ENCODE measurements around the gene SLIT3. TPM values are rescaled to one million over a fixed set of nuclear protein-coding genes. Genes with fewer than 3 reads are reported as not detected.

The SLIT3 gene
- total and polyA plus RNA-seq, 4 donors, result 4.6 to 48.5 (median 19.8) TPM

DNA sequence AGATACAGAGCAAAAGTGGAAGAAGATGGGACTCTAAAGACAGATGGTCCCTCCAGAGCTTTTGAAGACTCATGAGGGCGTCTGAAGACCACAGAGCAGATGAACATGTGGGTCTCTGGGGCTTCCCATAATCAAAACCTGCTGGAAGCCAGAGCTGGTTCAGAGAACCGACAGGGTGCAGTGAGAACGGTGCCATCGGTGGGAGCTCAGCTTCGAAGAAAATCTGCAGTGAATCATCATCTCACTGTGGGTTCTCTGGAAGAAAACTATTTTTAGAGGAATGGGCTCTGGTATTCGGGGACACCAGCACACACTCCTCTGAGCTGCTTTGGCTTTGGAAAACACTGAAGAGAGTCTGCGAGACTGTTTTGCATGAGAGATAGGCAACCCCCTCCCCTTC, 499.4 kb downstream of the SLIT3 start:
- TF ChIP-seq, protein P1, sequence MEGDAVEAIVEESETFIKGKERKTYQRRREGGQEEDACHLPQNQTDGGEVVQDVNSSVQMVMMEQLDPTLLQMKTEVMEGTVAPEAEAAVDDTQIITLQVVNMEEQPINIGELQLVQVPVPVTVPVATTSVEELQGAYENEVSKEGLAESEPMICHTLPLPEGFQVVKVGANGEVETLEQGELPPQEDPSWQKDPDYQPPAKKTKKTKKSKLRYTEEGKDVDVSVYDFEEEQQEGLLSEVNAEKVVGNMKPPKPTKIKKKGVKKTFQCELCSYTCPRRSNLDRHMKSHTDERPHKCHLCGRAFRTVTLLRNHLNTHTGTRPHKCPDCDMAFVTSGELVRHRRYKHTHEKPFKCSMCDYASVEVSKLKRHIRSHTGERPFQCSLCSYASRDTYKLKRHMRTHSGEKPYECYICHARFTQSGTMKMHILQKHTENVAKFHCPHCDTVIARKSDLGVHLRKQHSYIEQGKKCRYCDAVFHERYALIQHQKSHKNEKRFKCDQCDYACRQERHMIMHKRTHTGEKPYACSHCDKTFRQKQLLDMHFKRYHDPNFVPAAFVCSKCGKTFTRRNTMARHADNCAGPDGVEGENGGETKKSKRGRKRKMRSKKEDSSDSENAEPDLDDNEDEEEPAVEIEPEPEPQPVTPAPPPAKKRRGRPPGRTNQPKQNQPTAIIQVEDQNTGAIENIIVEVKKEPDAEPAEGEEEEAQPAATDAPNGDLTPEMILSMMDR (IDR thresholded peaks at IDR 0.05; ENCODE audit: control extremely low read depth, extremely low read depth), result no peak
- ATAC-seq (ENCODE audit: insufficient read depth, low FRiP score), result no peak
- Histone ChIP-seq H3K27me3 (ENCODE audit: control insufficient read depth in 3 of 3, insufficient read depth in 3 of 3, low read length in 2 of 3) (peaks cover 0 to 57% (median 0%) of the 10 kb centered on the region in 3 donors), H3K4me3 (no peak overlapping the region), H3K9me3 (ENCODE audit: control insufficient read depth in 4 of 4, insufficient read depth in 3 of 4, low read length in 3 of 4) (no peaks in the 10 kb centered on the region), H3K36me3 (ENCODE audit: control insufficient read depth in 4 of 4, insufficient read depth in 4 of 4, low read length in 4 of 4) (no peaks in the 10 kb centered on the region), H3K27ac (ENCODE audit: low read depth in 1 of 2, low read length in 1 of 2) (no peak overlapping the region), H3K9ac (ENCODE audit: insufficient read depth in 1 of 2, low read length in 2 of 2) (no peak overlapping the region), H3K4me1 (ENCODE audit: control insufficient read depth in 5 of 5, insufficient read depth in 5 of 5, low read length in 5 of 5) (no peaks in the 10 kb centered on the region)
- no peak for DNase-seq
- 83 to 93% methylated on average over 7 of the region's 7 CpGs for WGBS, 2 donors

DNA sequence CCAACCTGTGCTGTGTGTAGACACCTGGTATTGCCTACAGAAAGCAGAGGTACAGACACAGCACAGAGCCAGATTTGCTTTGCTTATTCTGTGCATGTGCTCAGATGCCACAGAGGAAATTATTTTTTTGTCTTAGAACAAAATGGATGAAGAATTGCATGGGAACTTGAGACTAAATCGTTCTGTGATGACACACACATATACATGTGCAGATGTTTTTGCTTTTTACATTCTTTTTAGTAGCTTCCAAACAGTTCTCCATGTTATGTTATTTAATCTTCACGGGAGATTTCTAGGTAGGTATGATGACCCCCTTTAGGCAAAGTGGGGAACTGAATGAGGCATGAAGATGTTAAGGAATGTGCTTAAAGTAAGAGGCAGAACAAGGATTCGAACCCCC, 500.2 kb downstream of the SLIT3 start:
- WGBS, 2 donors, result 77 to 80% methylated on average over 3 of the region's 3 CpGs
- no peaks in the 10 kb centered on the region for H3K4me1 ChIP-seq (ENCODE audit: control insufficient read depth in 5 of 5, insufficient read depth in 5 of 5, low read length in 5 of 5)

DNA sequence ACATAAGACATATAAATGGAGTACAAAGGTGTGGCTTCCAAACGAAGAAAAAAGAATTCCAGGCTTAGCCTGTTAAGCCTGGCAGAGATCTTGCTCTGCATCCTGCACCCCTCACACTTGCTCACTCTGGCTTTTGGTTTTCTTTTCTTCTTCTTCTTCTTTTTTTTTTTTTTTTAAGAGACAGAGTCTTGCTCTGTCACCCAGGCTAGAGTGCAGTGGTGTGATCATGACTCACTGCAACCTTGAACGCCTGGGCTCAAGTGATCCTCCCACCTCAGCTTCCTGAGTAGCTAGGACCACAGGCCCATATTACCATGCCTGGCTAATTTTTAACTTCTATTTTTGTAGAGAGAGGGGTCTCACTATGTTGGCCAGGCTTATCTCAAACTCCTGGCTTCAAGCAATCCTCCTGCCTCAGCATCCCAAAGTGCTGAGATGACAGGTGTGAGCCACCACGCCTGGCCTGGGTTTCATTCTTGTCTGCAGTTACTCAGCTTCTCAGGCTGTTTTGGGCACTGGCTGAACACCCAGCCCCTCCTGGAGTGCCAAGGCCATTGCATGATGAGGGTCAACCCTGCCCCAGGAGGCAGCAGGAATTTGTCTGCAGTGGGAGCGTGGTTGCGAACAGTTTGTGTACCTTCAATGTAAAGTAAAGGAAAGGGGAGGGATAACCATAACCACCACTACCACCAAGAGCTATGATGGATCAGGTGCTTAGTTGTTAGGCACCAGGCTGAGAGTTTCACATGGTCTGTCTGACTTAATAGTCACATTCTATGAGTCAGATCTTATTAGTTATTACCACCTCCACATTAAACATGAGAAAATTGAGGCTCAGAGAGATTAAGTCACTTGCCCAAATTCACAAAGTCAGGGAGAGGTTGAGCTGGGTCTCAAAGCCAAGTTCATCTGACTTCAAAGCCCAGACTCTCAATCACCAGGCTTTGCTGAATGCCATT, 502.6 kb downstream of the SLIT3 start:
- 73 to 78% methylated on average over 5 of the region's 5 CpGs for WGBS, 2 donors
- Histone ChIP-seq H3K4me1 (ENCODE audit: control insufficient read depth in 5 of 5, insufficient read depth in 5 of 5, low read length in 5 of 5) (peaks cover 0 to 10% (median 4%) of the 10 kb centered on the region in 5 donors), H3K9me3 (ENCODE audit: control insufficient read depth in 4 of 4, insufficient read depth in 3 of 4, low read length in 3 of 4) (no peaks in the 10 kb centered on the region), H3K9ac (ENCODE audit: insufficient read depth in 1 of 2, low read length in 2 of 2) (no peak overlapping the region), H3K4me3 (no peak overlapping the region), H3K27ac (ENCODE audit: low read depth in 1 of 2, low read length in 1 of 2) (no peak overlapping the region), H3K27me3 (ENCODE audit: control insufficient read depth in 3 of 3, insufficient read depth in 3 of 3, low read length in 2 of 3) (peaks cover 0 to 52% (median 0%) of the 10 kb centered on the region in 3 donors), H3K36me3 (ENCODE audit: control insufficient read depth in 4 of 4, insufficient read depth in 4 of 4, low read length in 4 of 4) (no peaks in the 10 kb centered on the region)
- DNase-seq (no peak), ATAC-seq (ENCODE audit: insufficient read depth, low FRiP score) (no peak)
- TF ChIP-seq, protein P1 (IDR thresholded peaks at IDR 0.05; ENCODE audit: control extremely low read depth, extremely low read depth), result no peak

More for the DNA sequence above, 500.2 kb downstream of the SLIT3 start:
- DNase-seq, result no peak
- no peak for ATAC-seq (ENCODE audit: insufficient read depth, low FRiP score)
- H3K4me3 ChIP-seq, result no peak overlapping the region
- H3K27me3 ChIP-seq (ENCODE audit: control insufficient read depth in 3 of 3, insufficient read depth in 3 of 3, low read length in 2 of 3), result peaks cover 0 to 52% (median 0%) of the 10 kb centered on the region in 3 donors
- H3K36me3 ChIP-seq (ENCODE audit: control insufficient read depth in 4 of 4, insufficient read depth in 4 of 4, low read length in 4 of 4), result no peaks in the 10 kb centered on the region
- H3K9me3 ChIP-seq (ENCODE audit: control insufficient read depth in 4 of 4, insufficient read depth in 3 of 4, low read length in 3 of 4), result no peaks in the 10 kb centered on the region
- no peak overlapping the region for H3K27ac ChIP-seq (ENCODE audit: low read depth in 1 of 2, low read length in 1 of 2)
- H3K9ac ChIP-seq (ENCODE audit: insufficient read depth in 1 of 2, low read length in 2 of 2), result no peak overlapping the region
- TF ChIP-seq, protein P1 (IDR thresholded peaks at IDR 0.05; ENCODE audit: control extremely low read depth, extremely low read depth), result no peak
